ENCODE data around the gene IFNA7. TPM values are rescaled to one million over a fixed set of nuclear protein-coding genes. Genes with fewer than 3 reads are reported as not detected.
"Not testable (repeated sequence)": the region's sequence is repeated elsewhere in the genome, so short reads cannot be mapped to it uniquely, and the experiment has no call there.

Gene IFNA7
- total and polyA plus RNA-seq, 10 of the 15 experiments (the other 5 are each of a cell fraction or from before 2014, with no cell fraction given), result not detected

DNA sequence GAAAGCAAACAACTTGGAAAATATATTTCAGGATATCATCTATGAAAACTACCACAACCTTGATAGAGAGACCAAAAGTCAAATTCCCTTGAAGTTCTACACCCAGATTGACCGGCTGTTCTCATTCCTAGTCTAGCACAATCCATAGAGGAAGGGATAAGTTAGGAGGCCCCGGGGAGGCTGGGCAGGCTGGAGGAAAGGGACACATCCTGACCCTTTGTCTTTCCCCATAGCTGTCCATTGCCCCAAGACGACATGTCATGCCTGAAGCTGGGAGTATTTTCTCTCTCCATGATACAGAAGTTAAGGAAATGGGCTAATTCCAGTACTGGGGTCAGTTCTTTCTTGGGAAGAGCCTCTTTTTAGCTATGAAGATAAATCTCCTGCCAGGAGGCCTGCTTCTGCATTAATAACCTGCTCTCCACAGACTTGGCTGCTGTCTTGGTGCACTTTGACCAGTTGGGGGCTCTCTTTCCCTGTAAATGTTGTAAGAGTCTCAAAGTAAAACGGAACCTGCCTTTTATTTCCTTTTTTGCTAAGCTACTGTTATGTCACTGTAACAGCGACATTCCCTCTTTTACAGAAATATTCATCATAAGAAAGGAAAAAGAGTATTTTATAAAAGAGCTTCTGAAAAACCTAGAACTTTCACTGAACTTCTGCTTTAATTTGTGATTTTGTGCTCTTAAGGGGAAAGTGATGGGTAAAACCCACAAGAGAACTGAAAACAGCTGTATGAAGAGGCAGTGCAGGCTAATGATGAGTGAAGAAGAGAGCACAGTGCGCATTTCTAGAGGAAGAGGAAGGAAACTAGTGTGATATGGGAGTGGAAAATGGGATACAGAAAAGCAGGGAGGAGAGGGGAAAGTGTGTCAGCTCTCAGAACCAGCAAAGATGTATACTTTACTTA, 6.9 kb downstream of the IFNA7 start:
- ChIA-PET CTCF (interaction anchor here (0.6 to 2.7 kb wide), 38 partner anchors 13 to 1268 kb away, joined by 3 to 28 read pairs (median 3); partner anchors contain the start of gene IFNW1), RAD21 (ENCODE audit: unreplicated experiment) (interaction anchor here (0.7 to 2.6 kb wide), 10 partner anchors 12 to 239 kb away, joined by 3 to 9 read pairs (median 4); no protein-coding TSS in a partner anchor), SMC1A (ENCODE audit: uncharacterized antibody, unreplicated experiment) (interaction anchor here (0.6 to 1.3 kb wide), 11 partner anchors 12 to 593 kb away, joined by 3 to 6 read pairs (median 5); no protein-coding TSS in a partner anchor)
- H4K20me1 ChIP-seq (ENCODE audit: control insufficient read depth, insufficient read depth); H3K79me2 ChIP-seq (ENCODE audit: control insufficient read depth, insufficient read depth, low read length); H3K36me3 ChIP-seq (ENCODE audit: control insufficient read depth in 2 of 2, insufficient read depth in 2 of 2, low read length in 1 of 2); H3K9me3 ChIP-seq (replicated peaks; ENCODE audit: control insufficient read depth, insufficient read depth, low read length); DNase-seq (ENCODE audit: low read depth, low spot score); H2AFZ ChIP-seq (ENCODE audit: control insufficient read depth, low read depth, low read length); BruUV-seq (replicated peaks); H3K9ac ChIP-seq (ENCODE audit: control insufficient read depth, insufficient read depth, low read length); H3K27me3 ChIP-seq (replicated peaks in 1 of 2; ENCODE audit: control insufficient read depth in 2 of 2, insufficient read depth in 2 of 2, low read length in 1 of 2); in situ Hi-C loops (cut with MboI); POLR2A ChIA-PET; H3K4me3 ChIP-seq; H3K4me1 ChIP-seq (ENCODE audit: control insufficient read depth, insufficient read depth, low read length); H3K27ac ChIP-seq (ENCODE audit: control insufficient read depth, insufficient read depth): not testable (repeated sequence)
- intact Hi-C loops (cut with micrococcal nuclease; ENCODE audit: unreplicated experiment), result loop anchor here (10.0 kb wide), 1 partner anchor 120 kb away; no protein-coding TSS in a partner anchor
- FAIRE-seq, result peak; percentile 57
- ATAC-seq, result peak; percentile 96
- TF ChIP-seq CTCF (IDR thresholded peaks at IDR 0.05 in 2 of 3, conservative IDR thresholded peaks at IDR 0.05 in 1 of 3; ENCODE audit: control insufficient read depth in 2 of 3, extremely low read depth in 1 of 3, insufficient read depth in 1 of 3, low read depth in 3 of 3, low read length in 3 of 3) (peak; percentile 45 to 56 (median 53); a peak in 5 of 6 replicates), RAD21 (IDR thresholded peaks at IDR 0.05; ENCODE audit: insufficient read depth, low read depth, low read length) (peak; percentile 61)
- 28% methylated on average over 5 of the region's 6 CpGs for WGBS (ENCODE audit: insufficient coverage, insufficient replicate concordance, low lambda C conversion rate, missing lambda C conversion rate)
- peak overlapping the region; percentile 25; the same call in 1 of the 2 replicates for H3K4me2 ChIP-seq (ENCODE audit: control insufficient read depth, insufficient read depth)

- RAD21 ChIA-PET (ENCODE audit: unreplicated experiment); BruUV-seq (replicated peaks): not testable (repeated sequence)
- CTCF ChIA-PET, result interaction anchor here (0.7 to 1.2 kb wide), 2 partner anchors 26 to 1723 kb away, joined by 3 to 5 read pairs; no protein-coding TSS in a partner anchor
Measured at GRCh38 chr9:21187487-21187886, 14.5 kb downstream of the IFNA7 start, which contains the start of gene IFNA4. TSS of gene IFNA4 (minus strand) at chr9:21187587. CDS start at chr9:21187531, 56 bp downstream.

More at GRCh38 chr9:21187487-21187886, 14.5 kb downstream of the IFNA7 start, which contains the start of gene IFNA4:
- H3K4me1 ChIP-seq (ENCODE audit: control insufficient read depth, insufficient read depth, low read length); H3K27ac ChIP-seq (ENCODE audit: control insufficient read depth, insufficient read depth); H3K79me2 ChIP-seq (ENCODE audit: control insufficient read depth, insufficient read depth, low read length); H3K9me3 ChIP-seq (replicated peaks; ENCODE audit: control insufficient read depth, insufficient read depth, low read length); intact Hi-C loops (cut with micrococcal nuclease; ENCODE audit: unreplicated experiment); H3K4me2 ChIP-seq (ENCODE audit: control insufficient read depth, insufficient read depth); H3K27me3 ChIP-seq (replicated peaks in 1 of 2; ENCODE audit: control insufficient read depth in 2 of 2, insufficient read depth in 2 of 2, low read length in 1 of 2); POLR2A ChIA-PET; H4K20me1 ChIP-seq (ENCODE audit: control insufficient read depth, insufficient read depth); DNase-seq (ENCODE audit: low read depth, low spot score); in situ Hi-C loops (cut with MboI); ATAC-seq; H3K9ac ChIP-seq (ENCODE audit: control insufficient read depth, insufficient read depth, low read length); H3K4me3 ChIP-seq; FAIRE-seq; H2AFZ ChIP-seq (ENCODE audit: control insufficient read depth, low read depth, low read length); H3K36me3 ChIP-seq (ENCODE audit: control insufficient read depth in 2 of 2, insufficient read depth in 2 of 2, low read length in 1 of 2): not testable (repeated sequence)
- SMC1A ChIA-PET (ENCODE audit: uncharacterized antibody, unreplicated experiment), result interaction anchor here (0.6 kb wide), 1 partner anchor 17 kb away, joined by 3 read pairs; no protein-coding TSS in a partner anchor
- WGBS (ENCODE audit: insufficient coverage, insufficient replicate concordance, low lambda C conversion rate, missing lambda C conversion rate), result 0% methylated on average over 3 of the region's 3 CpGs
